Skeletal muscle satellite cell (primary cell): ENCODE data around the gene GAL3ST2.

Source experiments
- H3K27me3 ChIP-seq: 2 replicates; pipeline ENCODE4 v1.7.0; 2013; ENCODE audit warnings: low read length; ENCODE audit not compliant: control insufficient read depth, insufficient read depth
- H3K36me3 ChIP-seq: 2 replicates; pipeline ENCODE4 v1.7.0; 2013; ENCODE audit warnings: mild to moderate bottlenecking, control low read depth, low read length; ENCODE audit not compliant: insufficient read depth
- H3K4me1 ChIP-seq: 2 replicates; pipeline ENCODE4 v1.7.0; 2013; ENCODE audit warnings: low read length; ENCODE audit not compliant: control insufficient read depth, insufficient read depth
- H3K4me2 ChIP-seq: 2 replicates; pipeline ENCODE4 v1.7.0; 2013; ENCODE audit warnings: mild to moderate bottlenecking, low read length
- H3K4me3 ChIP-seq: 2 replicates; pipeline ENCODE4 v1.7.0; 2013; ENCODE audit warnings: low read length
- H3K9ac ChIP-seq: 2 replicates; pipeline ENCODE4 v1.7.0; 2013; ENCODE audit warnings: mild to moderate bottlenecking, low read depth, low read length, moderate library complexity
- H3K9me3 ChIP-seq: replicated peaks from 2 replicates; pipeline ENCODE4 v1.7.0; 2013; ENCODE audit warnings: mild to moderate bottlenecking, control low read depth, low read length

Gene GAL3ST2

GRCh38 chr2:241850544-241851324, 74.1 kb downstream of the GAL3ST2 start:
- Histone ChIP-seq H3K4me3 (no peak overlapping the region), H3K4me1 (peaks cover 8% of the 10 kb centered on the region), H3K36me3 (no peaks in the 10 kb centered on the region), H3K9ac (no peak overlapping the region), H3K9me3 (no peaks in the 10 kb centered on the region), H3K4me2 (no peak overlapping the region), H3K27me3 (peaks cover 3% of the 10 kb centered on the region)

- Histone ChIP-seq H3K36me3 (no peaks in the 10 kb centered on the region), H3K4me1 (peaks cover 8% of the 10 kb centered on the region), H3K4me2 (no peak overlapping the region), H3K9me3 (no peaks in the 10 kb centered on the region), H3K9ac (no peak overlapping the region), H3K27me3 (peaks cover 6% of the 10 kb centered on the region), H3K4me3 (no peak overlapping the region)
Measured at GRCh38 chr2:241851325-241852115, 74.9 kb downstream of the GAL3ST2 start.

- H3K4me1 ChIP-seq: peaks cover 8% of the 10 kb centered on the region
- H3K36me3 ChIP-seq: no peaks in the 10 kb centered on the region
- no peak overlapping the region for H3K4me2 ChIP-seq
- H3K9ac ChIP-seq: no peak overlapping the region
- H3K27me3 ChIP-seq: peaks cover 9% of the 10 kb centered on the region
- H3K4me3 ChIP-seq: no peak overlapping the region
- H3K9me3 ChIP-seq: no peaks in the 10 kb centered on the region
Measured at GRCh38 chr2:241852116-241852980, 75.7 kb downstream of the GAL3ST2 start.

- no peak overlapping the region for H3K4me2 ChIP-seq
- H3K4me1 ChIP-seq: peaks cover 8% of the 10 kb centered on the region
- no peaks in the 10 kb centered on the region for H3K9me3 ChIP-seq
- H3K4me3 ChIP-seq: no peak overlapping the region
- H3K36me3 ChIP-seq: no peaks in the 10 kb centered on the region
- H3K9ac ChIP-seq: no peak overlapping the region
- peaks cover 9% of the 10 kb centered on the region for H3K27me3 ChIP-seq
Measured at GRCh38 chr2:241852981-241853631, 76.5 kb downstream of the GAL3ST2 start.
